Adrenal gland (tissue), 12 donors: ENCODE results near the gene ZNF558. TPM values are rescaled to one million over a fixed set of nuclear protein-coding genes. Genes with fewer than 3 reads are reported as not detected.
"Not testable (repeated sequence)": the region's sequence is repeated elsewhere in the genome, so short reads cannot be mapped to it uniquely, and the experiment has no call there.

Experiments
- DNase-seq, 7 donors: peaks; one replicate each; pipeline ENCODE4 v3.0.0-alpha.2; 2019 to 2020
- H3K27ac ChIP-seq, 5 donors: fragments of 200-600 bp; sonication (generic) in 4 of 5; 1 replicate in 3 of 5; 2 replicates in 2 of 5; pipeline versions ENCODE4 v1.5.1 to v1.8.0; 2016 to 2020; ENCODE audit warnings: mild to moderate bottlenecking in 1 of 5
- H3K27me3 ChIP-seq: fragments of 200-600 bp; 2 replicates; pipeline ENCODE4 v1.8.0; 2021
- H3K36me3 ChIP-seq, 2 donors: fragments of 200-600 bp; replicated peaks in 1 of 2; 1 replicate in 1 of 2; 2 replicates in 1 of 2; pipeline versions ENCODE4 v1.5.1 to v1.8.0; 2018 to 2022
- H3K4me1 ChIP-seq, 2 donors: fragments of 200-600 bp; replicated peaks in 1 of 2; 1 replicate in 1 of 2; 2 replicates in 1 of 2; pipeline versions ENCODE4 v1.5.1 to v1.8.0; 2018 to 2021
- H3K4me3 ChIP-seq, 4 donors: fragments of 200-600 bp; sonication (generic) in 3 of 4; one replicate each; pipeline ENCODE4 v1.5.1; 2016 to 2018
- H3K9me3 ChIP-seq, 3 donors: fragments of 200-600 bp; sonication (generic) in 1 of 3; replicated peaks in 1 of 3; 1 replicate in 2 of 3; 2 replicates in 1 of 3; pipeline versions ENCODE4 v1.5.1 to v1.8.0; 2016 to 2021
- CTCF ChIP-seq, 6 experiments: fragments of 450-650 bp in 4 of 6; fragments of 200-600 bp in 2 of 6; sonication (generic) in 1 of 6; IDR thresholded peaks; 1 replicate in 5 of 6; 2 replicates in 1 of 6; pipeline versions ENCODE4 v1.5.1 to v1.8.0; 2016 to 2021; ENCODE audit warnings: antibody characterized with exemption in 6 of 6, mild to moderate bottlenecking in 2 of 6, moderate library complexity in 1 of 6
- POLR2A ChIP-seq, 2 donors: fragments of 450-650 bp; IDR thresholded peaks; one replicate each; pipeline ENCODE4 v1.6.1; 2017; ENCODE audit warnings: antibody characterized with exemption in 2 of 2, mild to moderate bottlenecking in 2 of 2, moderate library complexity in 1 of 2
- WGBS, 4 donors: extraction: QIAGEN DNeasy Blood & Tissue Kit in 2 of 4; methylation state at CpG; one replicate each; pipeline versions ENCODE4 v1.1.5 to v1.1.7; 2013 to 2017; 5-methylcytosine and 5-hydroxymethylcytosine counted together
- intact Hi-C, 2 donors: fragments of 100-400 bp; cut with DNase I; formaldehyde crosslinking; loops; one replicate each; pipeline versions ENCODE4 v1.14.1 to v1.15.0; 2022 to 2023
- polyA plus RNA-seq, 3 donors: library from polyadenylated mRNA; stranded (reverse); fragments of 200-250 nt in 2 of 3; fragments of 350-450 nt in 1 of 3; fragmentation: Illumina TruSeq in 1 of 3; extraction: RNeasy Lipid Tissue Mini Kit (QIAGEN cat#74804) in 1 of 3; gene quantifications; one replicate each; pipeline ENCODE4 v1.2.3, GENCODE V29; 2013 to 2014
- small RNA-seq, 2 donors: library from RNA; depleted of rRNA; stranded (forward); fragments of <200 nt; gene quantifications; one replicate each; pipeline ENCODE3, GENCODE V24; 2016
- total RNA-seq, 9 donors: library from RNA; depleted of rRNA in 4 of 9; stranded (reverse); fragments of >200 nt in 4 of 9; fragments of 120-200 nt in 1 of 9; fragmentation: NEBNext Ultra II Directional in 1 of 9; extraction: Animal tissue kit (Norgen Biotek cat#: 25700) in 1 of 9; gene quantifications; one replicate each; pipeline versions ENCODE4 v1.1.0 to v1.2.4, GENCODE V29; 2013 to 2023
- donor health status: healthy with polysubstance abuse.
- donor health status: Bipolar disorder and iron deficiency.
- donor health status: DM: yes; HTN: yes; CAD: no.
- donor health status: DM: no; HTN: no; CAD: no.
- donor health status: DM: no; HTN: no; CAD: no.
- donor health status: DM: yes; HTN: yes; CAD: no.

ZNF558 gene
- total and polyA plus RNA-seq, 12 donors: 15.3 to 39.9 (median 26.5) TPM

DNA sequence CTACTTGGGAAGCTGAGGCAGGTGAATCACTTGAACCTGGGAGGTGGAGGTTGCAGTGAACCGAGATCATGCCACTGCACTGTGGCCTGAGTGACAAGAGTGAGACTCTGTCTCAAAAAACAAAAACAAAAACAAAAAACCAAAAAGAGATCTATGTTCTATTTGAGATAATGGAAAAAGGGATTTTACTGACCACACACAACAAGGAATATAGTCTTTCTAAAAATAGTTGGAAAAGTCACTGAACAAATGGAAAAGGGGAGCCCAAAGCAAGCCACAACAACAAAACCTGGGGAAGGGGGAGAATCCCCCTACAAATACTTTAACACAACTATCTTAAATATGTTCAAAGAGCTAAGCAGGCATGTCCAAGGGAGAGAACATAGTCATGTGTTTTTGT lies 37.3 kb downstream of the ZNF558 start:
- WGBS, 4 donors: 48 to 75% (median 70%) methylated on average over 1 of the region's 1 CpG
- Histone ChIP-seq H3K9me3 (peaks cover 0 to 14% (median 0%) of the 10 kb centered on the region in 3 donors), H3K27ac (no peak overlapping the region), H3K4me3 (no peak overlapping the region), H3K27me3 (no peaks in the 10 kb centered on the region), H3K4me1 (no peaks in the 10 kb centered on the region), H3K36me3 (no peaks in the 10 kb centered on the region)
- no peak for DNase-seq
- TF ChIP-seq POLR2A (IDR thresholded peaks at IDR 0.05) (no peak), CTCF (IDR thresholded peaks at IDR 0.05) (no peak)
- intact Hi-C loops: no loop called here

GRCh38 chr19:8773587-8773986 lies 58.5 kb downstream of the ZNF558 start:
- H3K27me3 ChIP-seq, H3K27ac ChIP-seq, DNase-seq, intact Hi-C loops, H3K4me3 ChIP-seq, H3K9me3 ChIP-seq, H3K36me3 ChIP-seq, H3K4me1 ChIP-seq: not testable (repeated sequence)
- 83% methylated on average over 3 of the region's 12 CpGs; no CpG with 5 or more reads in 3 of the 4 donors for WGBS, 4 donors

DNA sequence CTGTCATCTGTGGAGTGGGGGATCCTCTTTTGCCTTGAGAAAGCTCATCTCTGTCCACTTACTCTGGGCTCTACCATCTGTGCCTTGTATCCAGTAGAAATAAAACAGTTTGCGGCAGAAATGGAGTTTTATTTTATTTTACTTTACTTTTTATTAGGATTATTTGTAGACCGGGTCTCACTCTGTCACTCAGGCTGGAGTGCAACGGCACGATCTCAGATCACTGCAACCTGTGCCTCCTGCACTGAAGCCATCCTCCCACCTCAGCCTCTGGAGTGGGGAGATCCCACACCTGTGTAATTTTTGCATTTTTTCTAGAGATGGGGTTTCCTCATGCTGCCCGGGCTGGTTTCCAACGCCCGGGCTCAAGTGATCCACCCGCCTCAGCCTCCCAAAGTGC lies 62.8 kb downstream of the ZNF558 start:
- intact Hi-C loops, H3K9me3 ChIP-seq, H3K36me3 ChIP-seq, H3K4me1 ChIP-seq, H3K4me3 ChIP-seq, H3K27ac ChIP-seq, DNase-seq, H3K27me3 ChIP-seq: not testable (repeated sequence)
- WGBS, 4 donors: 83 to 88% (median 85%) methylated on average over 3 to 4 of the region's 8 CpGs

GRCh38 chr19:8767257-8767656 lies 64.8 kb downstream of the ZNF558 start:
- DNase-seq, H3K27ac ChIP-seq, H3K27me3 ChIP-seq, H3K9me3 ChIP-seq, intact Hi-C loops, H3K36me3 ChIP-seq, H3K4me3 ChIP-seq, H3K4me1 ChIP-seq: not testable (repeated sequence)
- WGBS, 4 donors: 79 to 82% (median 79%) methylated on average over 5 of the region's 11 CpGs; no CpG with 5 or more reads in 1 of the 4 donors

Small RNA genes lying within 50 kb of the gene (small RNA-seq; reads per million reads assigned to genes)
- 0 reads per million in 2 donors for gene AC012616.1

Other genes starting within 250 kb of the ZNF558 start
- 100 to 1,000 TPM in 1 of 9 donors, 10 to 100 TPM in 7, 1 to 10 TPM in 1; 7.6 to 100 (median 25.3) TPM for gene ADAMTS10, start 221.6 kb downstream of the ZNF558 start, total RNA-seq
- gene ADAMTS10, start 221.6 kb downstream of the ZNF558 start, polyA plus RNA-seq: 100 to 1,000 TPM in 1 of 3 donors, 10 to 100 TPM in 1, 1 to 10 TPM in 1; 2.0 to 190 (median 57.4) TPM
- not detected for gene NFILZ, start 201.7 kb downstream of the ZNF558 start, total RNA-seq
- gene NFILZ, start 201.7 kb downstream of the ZNF558 start, polyA plus RNA-seq: not detected
- gene ACTL9, start 133.5 kb downstream of the ZNF558 start, total RNA-seq: not detected
- not detected for gene ACTL9, start 133.5 kb downstream of the ZNF558 start, polyA plus RNA-seq
- not detected for gene OR2Z1, start 110.7 kb downstream of the ZNF558 start, total RNA-seq
- gene OR2Z1, start 110.7 kb downstream of the ZNF558 start, polyA plus RNA-seq: not detected
- gene MBD3L1, start 73 bp upstream of the ZNF558 start, total RNA-seq: not detected
- gene MBD3L1, start 73 bp upstream of the ZNF558 start, polyA plus RNA-seq: not detected
- under 1 TPM in 1 of 9 donors, not detected in 8; 0.07 TPM for gene MUC16, start 178.1 kb upstream of the ZNF558 start, total RNA-seq
- gene MUC16, start 178.1 kb upstream of the ZNF558 start, polyA plus RNA-seq: under 1 TPM in 1 of 3 donors, not detected in 2; 0.04 TPM